ENCODE results near the gene SAMHD1.
"Not testable (repeated sequence)": the region's sequence is repeated elsewhere in the genome, so short reads cannot be mapped to it uniquely, and the experiment has no call there.

SAMHD1 gene

DNA sequence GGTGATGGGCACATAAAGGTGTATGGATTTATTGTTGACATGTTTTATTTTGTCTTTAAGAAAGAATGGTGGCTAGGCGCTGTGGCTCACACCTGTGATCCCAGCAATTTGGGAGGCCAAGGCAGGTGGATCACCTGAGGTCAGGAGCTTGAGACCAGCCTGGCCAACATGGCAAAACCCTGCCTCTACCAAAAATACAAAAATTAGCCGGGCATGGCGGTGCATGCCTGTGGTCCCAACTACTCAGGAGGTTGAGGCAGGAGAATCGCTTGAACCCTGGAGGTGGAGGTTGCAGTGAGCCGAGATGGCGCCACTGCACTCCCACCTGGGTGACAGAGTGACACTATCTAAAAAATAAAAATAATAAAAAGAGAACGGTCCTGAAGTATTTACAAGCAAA lies 45.4 kb downstream of the SAMHD1 start:
- not testable (repeated sequence) for H3K9me3 Mint-ChIP-seq, H3K27me3 Mint-ChIP-seq, H3K27ac Mint-ChIP-seq, H3K4me3 Mint-ChIP-seq
- Mint-ChIP-seq H3K36me3 (ENCODE audit: low read depth) (peaks cover 40% of the 10 kb centered on the region), H3K4me1 (ENCODE audit: low read depth) (peaks cover 10% of the 10 kb centered on the region)

DNA sequence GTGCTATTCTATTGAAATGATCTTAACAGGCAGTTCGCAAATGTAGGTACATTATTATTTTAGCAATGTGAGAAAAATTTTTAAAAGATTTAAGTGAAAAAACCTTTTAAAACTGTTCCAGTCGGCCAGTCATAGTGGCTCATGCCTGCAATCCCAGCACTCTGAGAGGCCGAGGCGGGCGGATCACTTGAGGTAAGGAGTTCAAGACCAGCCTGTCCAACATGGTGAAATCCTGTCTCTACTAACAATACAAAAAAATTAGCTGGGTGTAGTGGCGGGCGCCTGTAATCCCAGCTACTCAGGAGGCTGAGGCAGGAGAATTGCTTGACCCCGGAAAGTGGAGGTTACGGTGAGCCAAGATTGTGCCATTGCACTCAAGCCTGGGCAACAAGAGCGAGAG lies 45.9 kb downstream of the SAMHD1 start:
- Mint-ChIP-seq H3K36me3 (ENCODE audit: low read depth) (peaks cover 40% of the 10 kb centered on the region), H3K4me1 (ENCODE audit: low read depth) (peaks cover 10% of the 10 kb centered on the region)
- H3K27me3 Mint-ChIP-seq, H3K27ac Mint-ChIP-seq, H3K9me3 Mint-ChIP-seq, H3K4me3 Mint-ChIP-seq: not testable (repeated sequence)

DNA sequence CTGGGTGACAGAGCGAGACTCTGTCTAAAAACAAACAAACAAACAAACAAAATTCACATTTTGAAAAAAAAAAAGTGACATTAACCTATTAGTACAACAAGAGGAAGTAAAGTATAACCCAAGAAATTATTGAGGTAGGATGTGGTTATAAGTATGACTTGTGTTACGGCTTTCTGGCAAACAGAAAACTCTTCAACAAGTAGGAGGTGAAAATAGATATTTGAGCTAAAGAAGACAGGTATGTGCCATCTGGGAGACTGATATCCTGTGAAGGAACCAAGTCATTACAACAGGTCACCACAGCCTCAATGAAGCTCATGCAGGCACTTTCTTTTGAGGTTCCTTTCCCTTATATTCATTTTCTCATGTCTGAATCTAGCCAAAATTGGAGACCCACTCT lies 46.8 kb downstream of the SAMHD1 start:
- Mint-ChIP-seq H3K9me3 (no peaks in the 10 kb centered on the region), H3K4me1 (ENCODE audit: low read depth) (peaks cover 10% of the 10 kb centered on the region), H3K36me3 (ENCODE audit: low read depth) (peaks cover 41% of the 10 kb centered on the region), H3K27me3 (no peaks in the 10 kb centered on the region), H3K27ac (peak overlapping the region; percentile 79), H3K4me3 (no peak overlapping the region)

DNA sequence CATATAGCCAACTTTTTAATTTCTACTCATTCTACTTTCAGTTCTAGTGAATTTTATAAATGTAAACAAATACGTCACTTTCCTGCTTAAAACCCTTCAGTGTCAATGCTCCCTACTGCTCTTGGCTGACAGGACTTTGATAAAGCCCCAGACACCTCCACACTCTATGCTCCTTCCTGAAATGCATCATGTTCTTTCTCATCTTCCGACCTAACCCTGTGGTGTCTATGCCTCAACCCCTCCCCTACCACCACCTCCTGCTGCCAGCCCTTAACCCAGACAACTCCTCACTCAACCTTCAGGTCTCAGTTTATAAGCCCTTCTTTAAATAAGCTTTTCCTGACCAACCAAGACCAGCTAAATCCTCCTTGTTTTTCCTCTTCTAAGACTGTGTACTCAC lies 56.5 kb downstream of the SAMHD1 start:
- Mint-ChIP-seq H3K36me3 (ENCODE audit: low read depth) (peaks cover 48% of the 10 kb centered on the region), H3K4me1 (ENCODE audit: low read depth) (peaks cover 4% of the 10 kb centered on the region), H3K27me3 (no peaks in the 10 kb centered on the region), H3K9me3 (no peaks in the 10 kb centered on the region), H3K4me3 (no peak overlapping the region), H3K27ac (peak overlapping the region; percentile 3)

DNA sequence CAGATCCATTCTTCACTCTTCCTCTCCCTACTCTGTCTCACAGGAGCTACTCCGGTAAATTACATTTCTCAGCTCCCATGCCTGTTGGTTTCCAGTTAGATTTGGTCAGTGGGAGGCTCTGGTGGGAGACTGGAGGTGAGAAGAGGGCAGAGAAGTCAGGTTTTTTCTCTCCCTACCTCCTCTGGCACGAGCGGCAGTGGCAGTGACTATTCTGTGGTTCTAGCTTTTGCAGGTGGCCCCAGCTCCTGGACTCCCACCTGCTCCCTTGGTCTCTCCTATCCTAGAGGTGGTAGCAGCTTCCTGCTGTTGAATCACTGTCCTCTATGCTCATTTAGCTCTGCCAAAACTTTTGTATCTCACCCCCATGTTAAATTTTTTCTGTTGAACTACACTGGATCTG lies 57.7 kb downstream of the SAMHD1 start:
- peak overlapping the region; percentile 14 for H3K27ac Mint-ChIP-seq
- peaks cover 41% of the 10 kb centered on the region for H3K36me3 Mint-ChIP-seq (ENCODE audit: low read depth)
- H3K4me3 Mint-ChIP-seq = no peak overlapping the region
- no peaks in the 10 kb centered on the region for H3K27me3 Mint-ChIP-seq
- no peaks in the 10 kb centered on the region for H3K9me3 Mint-ChIP-seq
- H3K4me1 Mint-ChIP-seq (ENCODE audit: low read depth) = peaks cover 4% of the 10 kb centered on the region

DNA sequence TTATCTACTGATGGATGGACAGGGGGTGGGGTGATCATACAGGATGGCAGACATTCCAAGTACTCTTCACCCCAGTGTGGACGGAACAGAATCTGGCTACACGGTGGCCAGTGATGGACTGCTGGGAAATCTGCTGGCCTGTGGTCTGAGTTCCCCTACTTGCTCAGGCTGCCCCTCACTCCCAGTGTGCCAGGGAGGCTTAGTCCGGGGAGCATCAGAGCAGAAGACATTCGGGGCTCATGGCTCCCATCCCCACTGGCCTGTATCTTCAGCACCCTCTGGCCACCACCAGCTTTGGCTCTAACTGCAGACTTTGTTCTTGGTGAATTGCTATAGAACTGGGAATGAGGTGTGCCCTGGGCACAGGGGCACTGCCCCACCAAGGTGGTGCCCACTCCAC lies 60.3 kb downstream of the SAMHD1 start:
- H3K4me1 Mint-ChIP-seq (ENCODE audit: low read depth) = peaks cover 11% of the 10 kb centered on the region
- no peaks in the 10 kb centered on the region for H3K9me3 Mint-ChIP-seq
- H3K27ac Mint-ChIP-seq = no peak overlapping the region
- H3K27me3 Mint-ChIP-seq = no peaks in the 10 kb centered on the region
- no peak overlapping the region for H3K4me3 Mint-ChIP-seq
- H3K36me3 Mint-ChIP-seq (ENCODE audit: low read depth) = peaks cover 23% of the 10 kb centered on the region

DNA sequence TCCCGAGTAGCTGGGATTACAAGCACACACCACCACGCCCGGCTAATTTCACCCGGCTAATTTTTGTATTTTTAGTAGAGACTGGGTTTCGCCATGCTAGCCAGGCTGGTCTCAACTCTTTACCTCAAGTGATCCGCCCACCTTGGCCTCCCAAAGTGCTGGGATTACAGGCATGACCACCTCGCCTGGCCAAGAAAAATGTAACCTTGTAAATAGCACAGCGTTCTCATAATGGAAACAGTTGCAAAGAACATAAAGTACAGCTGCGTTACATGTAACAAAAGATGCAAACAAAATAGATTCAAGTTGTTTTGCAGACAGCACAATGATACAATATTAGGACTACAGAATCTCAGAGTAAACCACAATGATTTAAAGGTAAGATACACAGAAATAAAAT lies 60.9 kb downstream of the SAMHD1 start:
- no peaks in the 10 kb centered on the region for H3K27me3 Mint-ChIP-seq
- H3K4me3 Mint-ChIP-seq = no peak overlapping the region
- H3K36me3 Mint-ChIP-seq (ENCODE audit: low read depth) = peaks cover 23% of the 10 kb centered on the region
- no peak overlapping the region for H3K27ac Mint-ChIP-seq
- H3K9me3 Mint-ChIP-seq = no peaks in the 10 kb centered on the region
- peaks cover 11% of the 10 kb centered on the region for H3K4me1 Mint-ChIP-seq (ENCODE audit: low read depth)

DNA sequence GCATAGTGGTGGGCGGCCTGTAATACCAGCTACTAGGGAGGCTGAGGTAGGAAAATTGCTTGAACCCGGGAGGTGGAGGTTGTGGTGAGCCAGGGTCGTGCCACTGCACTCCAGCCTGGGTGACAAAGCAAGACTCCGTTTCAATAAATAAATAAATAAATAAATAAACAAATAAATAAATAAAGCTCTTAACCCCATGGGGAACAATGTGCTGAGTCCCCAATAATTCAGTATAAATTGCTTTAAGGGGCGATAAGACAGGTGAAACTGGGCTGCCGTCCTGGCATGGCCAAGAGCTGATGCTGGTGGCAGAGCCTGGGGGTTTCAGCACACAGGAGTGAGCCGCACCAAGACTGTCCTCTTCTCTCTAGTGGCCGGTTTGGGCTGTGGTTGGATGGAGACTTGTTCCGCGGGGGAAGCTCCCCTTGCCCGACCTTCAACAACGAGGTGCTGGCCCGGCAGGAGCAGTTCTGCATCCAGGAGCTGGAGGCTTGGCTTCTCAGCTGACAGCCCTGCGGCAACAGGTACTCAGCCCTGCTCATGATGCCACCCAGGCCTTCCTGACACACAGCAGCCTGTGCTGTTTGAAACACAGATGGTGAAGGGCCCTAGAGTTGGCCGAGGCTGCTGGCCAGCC lies 62.5 kb downstream of the SAMHD1 start:
- Mint-ChIP-seq H3K4me1 (ENCODE audit: low read depth) (peaks cover 6% of the 10 kb centered on the region), H3K4me3 (no peak overlapping the region), H3K9me3 (no peaks in the 10 kb centered on the region), H3K36me3 (ENCODE audit: low read depth) (peaks cover 17% of the 10 kb centered on the region), H3K27me3 (no peaks in the 10 kb centered on the region), H3K27ac (no peak overlapping the region)

DNA sequence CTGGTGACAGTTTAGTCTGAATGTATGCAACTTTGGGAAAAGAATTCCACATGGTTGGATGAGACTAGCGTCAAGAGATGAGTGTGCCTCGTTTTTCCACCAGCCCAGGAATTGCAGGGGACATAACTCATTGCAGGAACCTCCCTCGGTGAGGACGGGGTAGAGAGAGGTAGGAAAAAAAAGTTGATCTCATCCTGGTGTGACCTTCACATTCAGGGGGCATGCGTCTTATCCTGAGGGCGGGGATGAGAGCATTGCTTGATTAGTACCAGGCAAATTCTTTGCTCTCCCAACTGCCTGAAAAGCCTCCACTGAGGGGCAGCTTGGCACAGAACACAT lies 63.8 kb downstream of the SAMHD1 start:
- Mint-ChIP-seq H3K4me3 (no peak overlapping the region), H3K27me3 (no peaks in the 10 kb centered on the region), H3K36me3 (ENCODE audit: low read depth) (peaks cover 8% of the 10 kb centered on the region), H3K9me3 (no peaks in the 10 kb centered on the region), H3K4me1 (ENCODE audit: low read depth) (peaks cover 6% of the 10 kb centered on the region), H3K27ac (no peak overlapping the region)

DNA sequence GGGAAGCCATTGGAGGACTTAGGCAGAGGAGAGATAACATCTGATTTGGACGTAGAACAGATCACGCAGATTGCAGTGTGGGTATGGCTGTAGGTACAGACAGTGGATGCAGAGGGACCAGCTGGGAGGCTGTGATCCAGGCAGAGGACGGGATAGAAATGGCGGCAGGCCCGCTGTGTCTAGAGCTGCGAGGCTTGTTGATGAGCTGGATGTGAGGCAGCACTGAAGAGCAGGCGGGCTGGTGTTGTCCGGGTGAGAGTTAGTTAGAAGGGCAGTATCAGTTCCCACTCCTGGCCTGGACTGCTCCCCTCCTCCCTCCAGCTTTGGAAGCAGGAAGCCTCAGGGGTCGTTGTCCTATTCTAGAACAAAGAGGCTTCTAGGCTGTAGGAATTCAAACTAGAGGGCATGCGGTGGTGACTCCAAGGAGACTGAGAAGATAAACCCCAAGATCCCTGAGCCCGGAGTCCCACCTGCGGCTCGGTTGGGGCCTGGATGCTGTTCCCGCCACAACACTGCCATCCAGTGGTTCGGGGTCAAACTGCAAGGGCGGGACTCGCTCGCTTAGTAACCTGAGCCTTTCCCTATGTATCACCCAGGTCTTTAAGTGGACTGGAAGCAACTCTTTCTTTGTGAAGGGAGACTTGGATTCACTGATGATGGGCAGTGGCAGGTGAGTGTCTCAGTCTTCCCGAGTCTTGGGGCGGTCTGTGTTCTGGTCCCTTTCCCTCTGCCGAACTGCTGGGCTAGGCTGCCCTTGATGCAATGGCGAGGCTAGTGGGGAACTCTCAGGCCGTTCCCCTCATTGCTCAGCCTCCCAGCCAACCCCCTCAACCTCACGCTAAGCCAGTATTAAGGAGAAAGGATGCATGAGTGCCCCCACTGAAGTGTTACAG lies 64.4 kb downstream of the SAMHD1 start:
- no peaks in the 10 kb centered on the region for H3K9me3 Mint-ChIP-seq
- H3K4me1 Mint-ChIP-seq (ENCODE audit: low read depth) = peaks cover 6% of the 10 kb centered on the region
- no peak overlapping the region for H3K4me3 Mint-ChIP-seq
- H3K27ac Mint-ChIP-seq = peak overlapping the region; percentile 6
- H3K27me3 Mint-ChIP-seq = no peaks in the 10 kb centered on the region
- peaks cover 5% of the 10 kb centered on the region for H3K36me3 Mint-ChIP-seq (ENCODE audit: low read depth)

DNA sequence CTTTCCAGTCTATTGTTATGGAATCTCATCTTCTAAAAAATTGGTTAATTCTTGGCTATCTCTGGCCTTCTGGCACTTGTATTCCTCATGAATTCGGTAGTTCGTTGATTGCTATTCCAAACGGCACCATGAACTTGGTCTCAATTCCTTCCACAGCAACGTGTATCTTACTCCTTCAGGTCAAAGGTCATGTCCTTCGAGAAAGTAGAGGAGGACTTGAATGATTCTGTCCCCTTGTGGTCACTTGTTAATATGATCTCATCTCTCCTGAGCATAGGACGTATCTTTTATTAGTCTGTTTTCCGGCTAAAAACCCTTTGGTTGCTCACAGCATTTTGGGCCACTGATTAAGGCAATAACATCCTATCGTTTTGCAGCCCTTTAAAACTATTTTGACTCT lies 66.2 kb downstream of the SAMHD1 start:
- H3K4me1 Mint-ChIP-seq (ENCODE audit: low read depth) = peaks cover 11% of the 10 kb centered on the region
- no peak overlapping the region for H3K4me3 Mint-ChIP-seq
- H3K9me3 Mint-ChIP-seq = no peaks in the 10 kb centered on the region
- no peak overlapping the region for H3K27ac Mint-ChIP-seq
- H3K27me3 Mint-ChIP-seq = no peaks in the 10 kb centered on the region
- peaks cover 4% of the 10 kb centered on the region for H3K36me3 Mint-ChIP-seq (ENCODE audit: low read depth)

DNA sequence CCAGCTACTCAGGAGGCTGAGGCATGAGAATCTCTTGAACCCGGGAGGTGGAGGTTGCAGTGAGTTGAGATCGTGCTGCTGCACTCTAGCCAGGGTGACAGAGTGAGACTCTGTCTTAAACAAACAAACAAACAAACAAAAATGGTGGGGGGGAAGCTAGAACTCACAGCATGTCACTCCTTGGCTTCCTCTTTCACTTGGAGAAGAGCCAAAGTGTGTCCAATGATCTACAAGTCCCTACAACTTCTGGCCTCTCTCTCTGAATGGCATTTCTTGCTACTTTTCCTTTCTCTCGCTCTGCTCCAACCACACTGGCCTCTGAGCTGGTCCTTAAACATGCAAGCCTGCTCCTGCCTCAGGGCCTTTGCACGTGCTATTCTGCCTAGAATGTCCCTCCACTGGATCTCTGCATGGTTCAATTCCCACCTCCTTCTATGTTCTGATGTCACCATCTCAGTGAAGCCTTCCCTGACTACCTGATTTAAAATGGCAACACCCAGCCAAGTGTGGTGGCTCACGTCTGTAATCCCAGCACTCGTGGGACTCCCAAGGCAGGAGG lies 67.5 kb downstream of the SAMHD1 start:
- Mint-ChIP-seq H3K27me3 (no peaks in the 10 kb centered on the region), H3K9me3 (no peaks in the 10 kb centered on the region), H3K27ac (no peak overlapping the region), H3K4me1 (ENCODE audit: low read depth) (peaks cover 11% of the 10 kb centered on the region), H3K4me3 (no peak overlapping the region), H3K36me3 (ENCODE audit: low read depth) (no peaks in the 10 kb centered on the region)

DNA sequence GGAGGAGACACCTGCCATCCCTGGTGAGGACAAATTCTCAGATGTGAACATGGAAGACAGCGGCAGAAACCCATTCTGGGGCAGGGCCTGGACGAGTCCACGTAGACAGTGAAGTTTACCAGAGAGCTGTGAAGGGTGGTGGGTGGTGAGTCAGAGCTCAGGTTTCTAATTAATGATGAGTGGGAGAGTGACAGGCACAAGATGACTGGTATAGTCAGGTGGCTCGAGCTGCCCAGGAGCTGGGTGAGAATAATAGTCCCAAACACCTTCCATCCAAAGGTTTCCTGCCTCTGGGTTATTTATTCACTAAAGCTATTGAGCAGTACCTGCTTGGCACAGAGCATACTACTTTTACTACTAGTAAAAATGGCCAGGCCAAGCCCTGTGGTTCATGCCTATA lies 69.6 kb downstream of the SAMHD1 start:
- Mint-ChIP-seq H3K4me1 (ENCODE audit: low read depth) (peaks cover 8% of the 10 kb centered on the region), H3K27me3 (no peaks in the 10 kb centered on the region), H3K36me3 (ENCODE audit: low read depth) (no peaks in the 10 kb centered on the region)

DNA sequence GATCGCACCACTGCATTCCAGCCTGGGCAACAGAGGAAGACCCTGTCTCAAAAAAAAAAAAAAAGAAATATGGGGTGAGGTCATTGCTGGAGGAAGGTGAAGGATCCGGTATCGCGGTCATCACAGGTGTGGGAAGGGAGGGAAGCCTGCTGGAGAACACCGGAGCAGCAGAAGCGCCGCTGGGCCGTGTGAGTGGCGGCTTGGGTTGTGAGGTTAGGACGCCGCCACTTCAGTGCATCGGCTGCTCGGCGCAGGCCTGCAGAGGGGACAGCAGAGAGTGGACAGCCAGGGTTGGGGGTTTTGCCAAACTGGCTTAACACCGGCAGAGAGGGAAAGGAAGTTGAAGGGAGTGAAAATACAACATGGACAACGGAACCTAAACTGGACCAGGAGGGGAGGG lies 70.2 kb downstream of the SAMHD1 start:
- Mint-ChIP-seq H3K9me3 (no peaks in the 10 kb centered on the region), H3K27ac (no peak overlapping the region), H3K36me3 (ENCODE audit: low read depth) (no peaks in the 10 kb centered on the region), H3K4me3 (no peak overlapping the region), H3K4me1 (ENCODE audit: low read depth) (peaks cover 4% of the 10 kb centered on the region), H3K27me3 (no peaks in the 10 kb centered on the region)

More for the DNA sequence above, 69.6 kb downstream of the SAMHD1 start:
- Mint-ChIP-seq H3K27ac (no peak overlapping the region), H3K9me3 (no peaks in the 10 kb centered on the region), H3K4me3 (no peak overlapping the region)

DNA sequence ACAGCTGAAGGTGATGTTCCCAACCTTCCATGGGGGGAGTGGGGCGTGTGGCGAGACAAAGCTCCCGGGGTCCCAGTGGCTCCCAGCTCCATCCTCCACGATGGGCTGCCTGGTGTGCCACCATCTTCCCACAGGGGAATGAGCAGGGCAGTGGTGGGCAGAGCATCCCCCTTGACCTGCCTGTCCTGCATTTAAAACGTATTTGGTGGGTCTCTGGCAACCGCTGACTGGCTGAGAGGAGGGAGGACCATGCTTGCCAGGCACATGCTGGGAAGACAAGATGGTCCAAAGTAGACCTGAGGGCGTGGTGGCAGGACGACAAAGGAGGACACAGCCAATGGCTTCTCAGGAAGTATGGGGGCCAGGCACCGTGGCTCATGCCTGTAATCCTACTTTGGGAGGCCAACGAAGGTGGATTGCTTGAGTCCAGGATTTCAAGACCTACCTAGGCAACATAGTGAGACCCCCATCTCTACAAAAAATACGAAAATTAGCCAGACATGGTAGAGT lies 70.7 kb downstream of the SAMHD1 start:
- peaks cover 4% of the 10 kb centered on the region for H3K4me1 Mint-ChIP-seq (ENCODE audit: low read depth)
- H3K36me3 Mint-ChIP-seq (ENCODE audit: low read depth) = no peaks in the 10 kb centered on the region
- no peak overlapping the region for H3K4me3 Mint-ChIP-seq
- no peak overlapping the region for H3K27ac Mint-ChIP-seq
- H3K9me3 Mint-ChIP-seq = no peaks in the 10 kb centered on the region
- no peaks in the 10 kb centered on the region for H3K27me3 Mint-ChIP-seq

Data from stimulated activated naive CD8-positive, alpha-beta T cell treated with anti-CD3 and anti-CD28 coated beads, Interleukin-15, Interleukin-2, amounts not matched to agents 100 ng/mL and 50 ng/mL, for 24 hours (primary cell).